ENCODE results near the gene GCNT1. TPM values are rescaled to one million over a fixed set of nuclear protein-coding genes. Genes with fewer than 3 reads are reported as not detected.

GCNT1 gene
- polyA plus RNA-seq, 1 of the 3 experiments (the other 2 are of a cell fraction): 0.76 TPM

- H2AFZ ChIP-seq (ENCODE audit: low read depth): no peak overlapping the region
- ChIA-PET CTCF (no interaction called here), POLR2A (no interaction called here)
- H3K4me3 ChIP-seq (ENCODE audit: low read depth in 2 of 2, low read length in 1 of 2): no peak overlapping the region
- no peaks in the 10 kb centered on the region for H3F3A ChIP-seq (replicated peaks; ENCODE audit: insufficient read depth)
- no peaks in the 10 kb centered on the region for H3K9me2 ChIP-seq
- no peaks in the 10 kb centered on the region for H4K20me1 ChIP-seq (ENCODE audit: insufficient read depth)
- no peaks in the 10 kb centered on the region for H3K4me1 ChIP-seq (ENCODE audit: control insufficient read depth in 1 of 2, insufficient read depth in 2 of 2, low read depth in 1 of 2, low read length in 1 of 2)
- DNase-seq: no peak
- 31% methylated on average over 2 of the region's 2 CpGs for WGBS (ENCODE audit: low lambda C conversion rate)
- H3K9me3 ChIP-seq: no peaks in the 10 kb centered on the region
- no peak overlapping the region for H3K9ac ChIP-seq
- H3K27ac ChIP-seq (ENCODE audit: low read depth in 2 of 2, low read length in 1 of 2): no peak overlapping the region
- H3K27me3 ChIP-seq (ENCODE audit: insufficient read depth): no peaks in the 10 kb centered on the region; the same call in 1 of the 2 replicates
- H3K36me3 ChIP-seq (replicated peaks in 1 of 2; ENCODE audit: control insufficient read depth in 1 of 2, insufficient read depth in 2 of 2, low read length in 1 of 2): no peaks in the 10 kb centered on the region
- no peaks in the 10 kb centered on the region for H3K79me2 ChIP-seq (ENCODE audit: insufficient read depth)
- no peak overlapping the region for H3K4me2 ChIP-seq
- TF ChIP-seq JUND (IDR thresholded peaks at IDR 0.05) (no peak), PBX3 (IDR thresholded peaks at IDR 0.05) (no peak), EP300 (IDR thresholded peaks at IDR 0.05; ENCODE audit: borderline replicate concordance in 1 of 2, low read depth in 1 of 2, low read length in 1 of 2) (no peak), NRF1 (IDR thresholded peaks at IDR 0.05; ENCODE audit: low read depth, low read length) (no peak), MXI1 (IDR thresholded peaks at IDR 0.05; ENCODE audit: low read depth, low read length) (no peak), GABPA (IDR thresholded peaks at IDR 0.05; ENCODE audit: low read depth) (no peak), REST (IDR thresholded peaks at IDR 0.05; ENCODE audit: low read depth, low read length) (no peak), TAF1 (IDR thresholded peaks at IDR 0.05; ENCODE audit: borderline replicate concordance, low read depth, low read length) (no peak), TCF12 (IDR thresholded peaks at IDR 0.05) (no peak), YY1 (IDR thresholded peaks at IDR 0.05; ENCODE audit: low read depth) (no peak)
Observed at GRCh38 chr9:76423216-76424177, 35.5 kb upstream of the GCNT1 start.

GRCh38 chr9:76424491-76424890, 34.5 kb upstream of the GCNT1 start:
- H3K4me3 ChIP-seq (ENCODE audit: low read depth in 2 of 2, low read length in 1 of 2): no peak overlapping the region
- ChIA-PET POLR2A (no interaction called here), CTCF (no interaction called here)
- H3K4me1 ChIP-seq (ENCODE audit: control insufficient read depth in 1 of 2, insufficient read depth in 2 of 2, low read depth in 1 of 2, low read length in 1 of 2): no peaks in the 10 kb centered on the region
- no peaks in the 10 kb centered on the region for H3K79me2 ChIP-seq (ENCODE audit: insufficient read depth)
- no peaks in the 10 kb centered on the region for H4K20me1 ChIP-seq (ENCODE audit: insufficient read depth)
- no peaks in the 10 kb centered on the region; the same call in 1 of the 2 replicates for H3K27me3 ChIP-seq (ENCODE audit: insufficient read depth)
- H3K27ac ChIP-seq (ENCODE audit: low read depth in 2 of 2, low read length in 1 of 2): no peak overlapping the region
- no peaks in the 10 kb centered on the region for H3F3A ChIP-seq (replicated peaks; ENCODE audit: insufficient read depth)
- DNase-seq: no peak
- H3K9me3 ChIP-seq: no peaks in the 10 kb centered on the region
- H2AFZ ChIP-seq (ENCODE audit: low read depth): no peak overlapping the region
- H3K9ac ChIP-seq: no peak overlapping the region
- 33% methylated on average over 4 of the region's 4 CpGs for WGBS (ENCODE audit: low lambda C conversion rate)
- no peaks in the 10 kb centered on the region for H3K36me3 ChIP-seq (replicated peaks in 1 of 2; ENCODE audit: control insufficient read depth in 1 of 2, insufficient read depth in 2 of 2, low read length in 1 of 2)
- TF ChIP-seq NFIC (IDR thresholded peaks at IDR 0.05; ENCODE audit: borderline replicate concordance) (no peak), EZH2phosphoT487 (IDR thresholded peaks at IDR 0.05; ENCODE audit: borderline replicate concordance, low read depth) (no peak), SMC3 (IDR thresholded peaks at IDR 0.05; ENCODE audit: low read depth, low read length) (no peak), RAD21 (IDR thresholded peaks at IDR 0.05; ENCODE audit: low read length) (no peak), POLR2AphosphoS5 (IDR thresholded peaks at IDR 0.05; ENCODE audit: low read depth, low read length) (no peak), YY1 (IDR thresholded peaks at IDR 0.05; ENCODE audit: low read depth) (no peak)
- H3K4me2 ChIP-seq: no peak overlapping the region
- no peaks in the 10 kb centered on the region for H3K9me2 ChIP-seq

Measured in SK-N-SH (cell line).